PC-3 (cell line): ENCODE data around the gene COL6A6. TPM values are rescaled to one million over a fixed set of nuclear protein-coding genes. Genes with fewer than 3 reads are reported as not detected.

Experiments
- ATAC-seq: fragments of 200-7000 bp; cut with Tn5 transposase; 2 replicates; pipeline ENCODE4 v1.9.1; 2020; ENCODE audit warnings: mild to moderate bottlenecking, moderate library complexity
- Bru-seq: library from RNA; stranded (reverse); fragments of 400-500 nt; gene quantifications from one replicate; lab custom pipeline; 2021; lab: Mats Ljungman, UMichigan
- BruChase-seq, 2 experiments: library from RNA; stranded (reverse); fragments of 400-500 nt; gene quantifications; one replicate each; lab custom pipeline; 2021; lab: Mats Ljungman, UMichigan
- BruUV-seq: library from RNA; stranded (reverse); fragments of 400-500 nt; replicated peaks from 2 replicates; lab custom pipeline; 2021; lab: Mats Ljungman, UMichigan
- CTCF ChIA-PET: fragments of 300-600 bp; sonication (Branson Sonifier 250); formaldehyde crosslinking; loops from one replicate; lab custom pipeline; 2022; ENCODE audit warnings: antibody characterized with exemption; lab: Charles Lee
- POLR2A ChIA-PET: fragments of 300-600 bp; sonication (Branson Sonifier 250); formaldehyde crosslinking; loops from one replicate; lab custom pipeline; 2022; ENCODE audit warnings: antibody characterized with exemption; ENCODE audit not compliant: unreplicated experiment; lab: Charles Lee
- DNase-seq: peaks from one replicate; pipeline ENCODE4 v3.0.0-alpha.2; 2015
- H2AFZ ChIP-seq: fragments of 300-600 bp; sonication (generic); 2 replicates; pipeline ENCODE4 v1.6.0; 2016; ENCODE audit warnings: antibody characterized with exemption, low read length
- H3F3A ChIP-seq: fragments of 300-600 bp; sonication (generic); one replicate; pipeline ENCODE4 v1.6.0; 2017; ENCODE audit warnings: antibody characterized with exemption, low read length, control low read depth, mild to moderate bottlenecking; ENCODE audit not compliant: unreplicated experiment
- H3K27ac ChIP-seq: fragments of 300-600 bp; sonication (generic); 2 replicates; pipeline ENCODE4 v1.5.1; 2016; ENCODE audit warnings: mild to moderate bottlenecking, low read length
- H3K27me3 ChIP-seq: fragments of 300-600 bp; sonication (generic); 2 replicates; pipeline ENCODE4 v1.6.1; 2016; ENCODE audit warnings: low read length, mixed read lengths
- H3K36me3 ChIP-seq: fragments of 300-600 bp; sonication (generic); 2 replicates; pipeline ENCODE4 v1.6.1; 2016; ENCODE audit warnings: low read depth, mixed run types, low read length, mixed read lengths
- H3K4me1 ChIP-seq: fragments of 300-600 bp; sonication (generic); 2 replicates; pipeline ENCODE4 v1.5.1; 2016; ENCODE audit warnings: low read length; ENCODE audit not compliant: insufficient read depth
- H3K4me2 ChIP-seq: fragments of 300-600 bp; sonication (generic); 2 replicates; pipeline ENCODE4 v1.6.0; 2016; ENCODE audit warnings: low read length
- H3K4me3 ChIP-seq: fragments of 300-600 bp; sonication (generic); 2 replicates; pipeline ENCODE4 v1.5.1; 2016; ENCODE audit warnings: mild to moderate bottlenecking, low read length, mixed read lengths
- H3K79me2 ChIP-seq: fragments of 300-600 bp; sonication (generic); 2 replicates; pipeline ENCODE4 v1.6.1; 2017; ENCODE audit warnings: low read length, mixed read lengths
- H3K9ac ChIP-seq: fragments of 300-600 bp; sonication (generic); 2 replicates; pipeline ENCODE4 v1.6.0; 2016; ENCODE audit warnings: mild to moderate bottlenecking, low read length
- H3K9me2 ChIP-seq: fragments of 300-600 bp; sonication (generic); replicated peaks from 2 replicates; pipeline ENCODE4 v1.6.1; 2016; ENCODE audit warnings: mixed run types, low read length, mixed read lengths
- H3K9me3 ChIP-seq: fragments of 300-600 bp; sonication (generic); 2 replicates; pipeline ENCODE4 v1.6.1; 2016; ENCODE audit warnings: low read length, mixed read lengths
- H4K20me1 ChIP-seq: fragments of 300-600 bp; sonication (generic); 2 replicates; pipeline ENCODE4 v1.6.1; 2016; ENCODE audit warnings: low read length, mixed read lengths
- CTCF ChIP-seq: fragments of 300-600 bp; sonication (generic); conservative IDR thresholded peaks from 2 replicates; pipeline ENCODE4 v1.5.1; 2017; ENCODE audit warnings: antibody characterized with exemption, low read depth, mild to moderate bottlenecking, low read length
- EZH2 ChIP-seq: fragments of 300-600 bp; sonication (generic); IDR thresholded peaks from one replicate; pipeline ENCODE4 v1.6.1; 2017; ENCODE audit warnings: antibody characterized with exemption, mild to moderate bottlenecking, low read length; ENCODE audit not compliant: unreplicated experiment
- EZH2phosphoT487 ChIP-seq: fragments of 300-600 bp; sonication (generic); IDR thresholded peaks from 2 replicates; pipeline ENCODE4 v1.6.1; 2018; ENCODE audit warnings: mild to moderate bottlenecking, antibody characterized with exemption, low read length, borderline replicate concordance
- intact Hi-C: fragments of 100-400 bp; cut with micrococcal nuclease; formaldehyde crosslinking; loops from 2 replicates; pipeline ENCODE4 v1.9.0; 2023
- long read RNA-seq: library from polyadenylated mRNA; unstranded; transcript quantifications from one replicate; pipeline ENCODE4 v2.0.0, GENCODE V29; 2021; ENCODE audit not compliant: unreplicated experiment
- total RNA-seq: library from RNA; depleted of rRNA; stranded (reverse); fragments of >200 nt; gene quantifications from 2 replicates; pipeline ENCODE4 v1.2.3, GENCODE V29; 2014; rRNA removed

Gene COL6A6
- not detected in 2 replicates for total RNA-seq
- Bru-seq, nascent RNA = percentile 6 among the genes with signal in this experiment
- percentile 2 among the genes with signal in this experiment for BruChase-seq, experiment 1, labeled RNA remaining after a 6-hour chase
- percentile 3 among the genes with signal in this experiment for BruChase-seq, experiment 2, labeled RNA remaining after a 2-hour chase
- long read RNA-seq = 0 reads

- BruUV-seq = no TSS peak
- ChIA-PET CTCF (no interaction called here), POLR2A (no interaction called here)
- H3K36me3 ChIP-seq = no peaks in the 10 kb centered on the region
- H3K9me2 ChIP-seq = no peaks in the 10 kb centered on the region
- H2AFZ ChIP-seq = no peak within 1 kb of the TSS
- no peak for ATAC-seq
- H3F3A ChIP-seq = no peaks in the 10 kb centered on the region
- no peaks in the 10 kb centered on the region for H4K20me1 ChIP-seq
- H3K9me3 ChIP-seq = no peaks in the 10 kb centered on the region
- no peak for TF ChIP-seq EZH2
- no peak for TF ChIP-seq CTCF
- TF ChIP-seq EZH2phosphoT487 = no peak
- H3K4me2 ChIP-seq = no peak within 1 kb of the TSS
- intact Hi-C loops = no loop called here
- no peak within 1 kb of the TSS for H3K4me3 ChIP-seq
- no peaks in the 10 kb centered on the region for H3K4me1 ChIP-seq
- H3K79me2 ChIP-seq = no peaks in the 10 kb centered on the region
- no peak for DNase-seq
- H3K27me3 ChIP-seq = peaks cover 57% of the 10 kb centered on the region
- H3K9ac ChIP-seq = no peak within 1 kb of the TSS
- H3K27ac ChIP-seq = no peak within 1 kb of the TSS
These were observed at the start of gene COL6A6 for GRCh38 chr3:130516645-130517512. Gene COL6A6 (plus strand): TSS chr3:130517177. CDS start chr3:130560365, 43,188 bp downstream.

GRCh38 chr3:130468311-130468710 lies 48.7 kb upstream of the COL6A6 start:
- no peak overlapping the region for H3K9ac ChIP-seq
- ChIA-PET POLR2A (no interaction called here), CTCF (no interaction called here)
- no peak overlapping the region for H2AFZ ChIP-seq
- no TSS peak for BruUV-seq
- H3K4me2 ChIP-seq = no peak overlapping the region
- H3K9me2 ChIP-seq = no peaks in the 10 kb centered on the region
- no peaks in the 10 kb centered on the region for H3K4me1 ChIP-seq
- no peak for ATAC-seq
- intact Hi-C loops = no loop called here
- TF ChIP-seq CTCF (no peak), EZH2phosphoT487 (no peak), EZH2 (no peak)
- H4K20me1 ChIP-seq = no peaks in the 10 kb centered on the region
- no peaks in the 10 kb centered on the region for H3K9me3 ChIP-seq
- H3K4me3 ChIP-seq = no peak overlapping the region
- DNase-seq = no peak
- H3K27me3 ChIP-seq = peaks cover 15% of the 10 kb centered on the region
- H3K79me2 ChIP-seq = no peaks in the 10 kb centered on the region
- no peaks in the 10 kb centered on the region for H3F3A ChIP-seq
- H3K27ac ChIP-seq = no peak overlapping the region
- H3K36me3 ChIP-seq = no peaks in the 10 kb centered on the region

- TF ChIP-seq CTCF (no peak), EZH2 (no peak), EZH2phosphoT487 (no peak)
- H3K9ac ChIP-seq = no peak overlapping the region
- H2AFZ ChIP-seq = no peak overlapping the region
- H3F3A ChIP-seq = no peaks in the 10 kb centered on the region
- no TSS peak for BruUV-seq
- no peaks in the 10 kb centered on the region for H3K9me2 ChIP-seq
- H4K20me1 ChIP-seq = no peaks in the 10 kb centered on the region
- intact Hi-C loops = no loop called here
- H3K9me3 ChIP-seq = no peaks in the 10 kb centered on the region
- peaks cover 15% of the 10 kb centered on the region for H3K27me3 ChIP-seq
- POLR2A ChIA-PET = no interaction called here
- no peak overlapping the region for H3K4me2 ChIP-seq
- H3K36me3 ChIP-seq = no peaks in the 10 kb centered on the region
- H3K4me3 ChIP-seq = no peak overlapping the region
- no peak for ATAC-seq
- CTCF ChIA-PET = no interaction called here
- no peaks in the 10 kb centered on the region for H3K4me1 ChIP-seq
- no peak overlapping the region for H3K27ac ChIP-seq
- DNase-seq = no peak
- no peaks in the 10 kb centered on the region for H3K79me2 ChIP-seq
These were observed 46.9 kb upstream of the COL6A6 start for GRCh38 chr3:130470126-130470525.
